ENCODE data around the gene SMARCB1. TPM values are rescaled to one million over a fixed set of nuclear protein-coding genes. Genes with fewer than 3 reads are reported as not detected.

Gene SMARCB1
- total RNA-seq, 3 donors from 2014 or later = 34.6 to 60.2 (median 50.1) TPM

DNA sequence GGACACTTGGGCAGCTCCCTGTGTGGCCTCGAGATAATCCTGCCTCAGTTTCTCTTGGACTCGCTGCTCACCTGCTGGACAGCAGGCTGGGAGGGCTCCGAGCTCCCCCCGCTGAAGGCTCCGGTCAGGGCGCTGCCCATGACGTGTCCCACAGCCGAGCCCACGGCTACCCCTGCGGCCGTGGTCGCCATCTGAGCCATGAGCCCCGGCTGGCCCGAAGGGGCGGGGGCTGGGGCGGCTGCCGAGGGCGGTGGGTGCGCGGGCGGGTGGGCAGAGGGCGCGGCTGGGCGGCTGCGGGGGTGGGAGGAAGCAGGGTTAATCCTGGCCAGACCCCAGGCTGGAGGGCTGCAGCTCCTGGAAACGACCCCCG lies 19.5 kb upstream of the SMARCB1 start:
- no peak for DNase-seq (ENCODE audit: low spot score in 2 of 2)
- Histone ChIP-seq H3K27ac (peak overlapping the region; percentile 83 to 89), H3K36me3 (no peaks in the 10 kb centered on the region), H3K4me3 (peak overlapping the region; percentile 67 to 80 (median 74)), H3K9me3 (no peaks in the 10 kb centered on the region), H3K27me3 (no peaks in the 10 kb centered on the region), H3K4me1 (peaks cover 0 to 5% of the 10 kb centered on the region in 2 donors)
- TF ChIP-seq POLR2A (IDR thresholded peaks at IDR 0.05) (no peak), POLR2AphosphoS5 (IDR thresholded peaks at IDR 0.05) (no peak), CTCF (IDR thresholded peaks at IDR 0.05) (no peak)
- intact Hi-C loops (cut with DNase I; ENCODE audit: low total_unique reads) = loop anchor here (5.0 kb wide), 1 partner anchor 85 kb away; no protein-coding TSS in a partner anchor

DNA sequence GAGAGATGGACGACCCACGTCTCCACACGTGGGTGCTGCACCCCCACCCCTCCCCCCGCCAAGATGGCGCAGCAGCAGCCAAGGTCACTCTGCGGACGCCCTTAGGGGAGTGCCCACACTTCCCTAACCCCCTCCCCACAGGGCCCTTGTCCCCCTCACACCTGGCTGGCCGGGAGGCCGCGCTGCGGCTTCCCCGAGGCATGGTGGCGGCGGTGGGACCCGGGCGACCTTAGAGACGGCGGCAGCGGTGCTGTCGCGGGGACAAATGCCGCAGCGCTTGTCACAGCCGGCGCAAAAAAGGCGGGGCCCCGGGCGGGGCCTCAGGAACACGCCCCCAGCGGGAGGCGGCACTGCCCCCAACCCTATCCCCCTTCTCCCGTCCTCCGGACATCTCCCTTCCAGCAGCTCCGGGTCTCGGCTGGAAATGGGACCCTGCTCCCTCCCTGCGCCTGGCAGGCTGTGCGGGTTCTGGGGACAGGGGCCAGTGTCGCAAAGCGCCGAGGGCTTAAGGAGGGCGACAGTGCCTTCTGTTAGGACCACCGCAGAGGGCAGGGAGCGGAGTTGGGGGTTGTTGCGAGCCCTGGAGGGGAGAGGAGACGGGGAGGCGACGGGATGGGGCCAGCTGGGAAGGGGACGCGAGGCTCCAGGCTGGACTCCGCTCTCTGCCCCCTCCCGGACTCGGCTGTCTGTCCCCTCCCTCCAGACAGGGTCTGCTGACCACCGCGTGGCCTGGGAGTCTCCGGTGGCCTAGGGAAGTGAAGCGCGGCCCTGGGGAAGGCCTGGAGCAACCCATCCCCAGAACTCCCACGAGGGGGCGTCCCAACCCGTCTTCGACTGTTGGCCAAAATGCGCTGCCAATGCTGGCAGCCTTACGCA lies 18.9 kb upstream of the SMARCB1 start, which contains the start of gene CHCHD10:
TSS of gene CHCHD10 (minus strand) at position 300 of the 876 bp plus-strand sequence. CDS start at position 202, 98 bp downstream.
- peak; percentile 71 to 76 for DNase-seq (ENCODE audit: low spot score in 2 of 2)

GRCh38 chr22:23769321-23769965 lies 17.3 kb upstream of the SMARCB1 start:
- intact Hi-C loops (cut with DNase I; ENCODE audit: low total_unique reads) = loop anchor here (5.0 kb wide), 1 partner anchor 83 kb away; no protein-coding TSS in a partner anchor
- Histone ChIP-seq H3K27me3 (no peaks in the 10 kb centered on the region), H3K4me1 (peaks cover 5 to 6% of the 10 kb centered on the region in 2 donors), H3K36me3 (no peaks in the 10 kb centered on the region), H3K4me3 (no peak overlapping the region), H3K9me3 (no peaks in the 10 kb centered on the region), H3K27ac (no peak overlapping the region)
- TF ChIP-seq CTCF (IDR thresholded peaks at IDR 0.05) = no peak
- TF ChIP-seq POLR2AphosphoS5 (IDR thresholded peaks at IDR 0.05) = no peak
- no peak for TF ChIP-seq POLR2A (IDR thresholded peaks at IDR 0.05)
- DNase-seq (ENCODE audit: low spot score in 2 of 2) = no peak

More for the DNA sequence above, 18.9 kb upstream of the SMARCB1 start, which contains the start of gene CHCHD10:
- H3K36me3 ChIP-seq = no peaks in the 10 kb centered on the region
- H3K4me3 ChIP-seq = peak within 1 kb of the TSS; percentile 67 to 80 (median 74)
- no peaks in the 10 kb centered on the region for H3K27me3 ChIP-seq
- H3K27ac ChIP-seq = peak within 1 kb of the TSS; percentile 83 to 89
- H3K4me1 ChIP-seq = peaks cover 2 to 5% of the 10 kb centered on the region in 2 donors
- TF ChIP-seq POLR2AphosphoS5 (IDR thresholded peaks at IDR 0.05) (no peak), CTCF (IDR thresholded peaks at IDR 0.05) (peak; percentile 53 to 73 (median 71)), POLR2A (IDR thresholded peaks at IDR 0.05) (peak; percentile 20)
- H3K9me3 ChIP-seq = no peaks in the 10 kb centered on the region
- intact Hi-C loops (cut with DNase I; ENCODE audit: low total_unique reads) = loop anchor here (5.0 kb wide), 1 partner anchor 84 kb away; no protein-coding TSS in a partner anchor

GRCh38 chr22:23772315-23772648 lies 14.5 kb upstream of the SMARCB1 start:
- peaks cover under 1 to 6% of the 10 kb centered on the region in 2 donors for H3K4me1 ChIP-seq
- DNase-seq (ENCODE audit: low spot score in 2 of 2) = no peak
- no peaks in the 10 kb centered on the region for H3K27me3 ChIP-seq
- peak overlapping the region; percentile 43 to 83 (median 57) for H3K4me3 ChIP-seq
- no peak for TF ChIP-seq POLR2A (IDR thresholded peaks at IDR 0.05)
- no peak for TF ChIP-seq CTCF (IDR thresholded peaks at IDR 0.05)
- no peak for TF ChIP-seq POLR2AphosphoS5 (IDR thresholded peaks at IDR 0.05)
- no peaks in the 10 kb centered on the region for H3K36me3 ChIP-seq
- no peaks in the 10 kb centered on the region for H3K9me3 ChIP-seq
- peak overlapping the region in 1 of 2 donors; percentile 48 for H3K27ac ChIP-seq
- intact Hi-C loops (cut with DNase I; ENCODE audit: low total_unique reads) = loop anchor here (10.0 kb wide), 1 partner anchor 63 kb away; the partner anchor contains the start of gene DERL3

Measured in breast epithelium (tissue), 4 donors.